Right lung (tissue), 5 donors: ENCODE measurements around the gene BTNL2. TPM values are rescaled to one million over a fixed set of nuclear protein-coding genes. Genes with fewer than 3 reads are reported as not detected.
"Not testable (repeated sequence)": the region's sequence is repeated elsewhere in the genome, so short reads cannot be mapped to it uniquely, and the experiment has no call there.

Experiments
- DNase-seq, 2 donors: peaks; one replicate each; pipeline ENCODE4 v3.0.0-alpha.2; 2013
- polyA plus RNA-seq, 5 donors: library from polyadenylated mRNA; unstranded; fragments of 120-200 nt; gene quantifications; one replicate each; pipeline versions ENCODE4 v1.2.1 to v1.2.3, GENCODE V29; 2013; ENCODE audit warnings: inconsistent platforms in 1 of 5, low replicate concordance in 1 of 5; ENCODE audit not compliant: insufficient read length in 5 of 5, insufficient read depth in 1 of 5

BTNL2 gene
- polyA plus RNA-seq, 5 donors = 0.78 to 2.1 (median 1.7) TPM

DNA sequence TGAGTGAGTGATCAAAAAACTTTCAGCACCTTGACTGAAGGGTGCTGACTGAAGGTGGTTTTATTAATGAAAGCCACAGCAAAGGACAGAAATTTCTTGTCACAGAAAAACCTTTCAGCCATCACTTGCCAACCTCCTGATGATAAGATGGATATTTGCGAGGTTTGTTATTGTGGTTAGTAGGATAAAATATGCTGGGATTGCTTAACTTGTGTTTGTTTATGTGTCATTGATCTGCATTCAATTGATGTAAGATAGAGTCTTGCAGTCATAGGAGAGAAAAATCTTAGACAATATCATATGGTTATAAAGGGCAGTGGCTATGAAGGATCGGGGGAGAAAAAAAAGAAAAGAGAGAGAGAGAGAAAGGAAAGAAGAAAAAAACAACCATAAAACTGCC is 36.5 kb downstream of the BTNL2 start:
- DNase-seq = no peak

DNA sequence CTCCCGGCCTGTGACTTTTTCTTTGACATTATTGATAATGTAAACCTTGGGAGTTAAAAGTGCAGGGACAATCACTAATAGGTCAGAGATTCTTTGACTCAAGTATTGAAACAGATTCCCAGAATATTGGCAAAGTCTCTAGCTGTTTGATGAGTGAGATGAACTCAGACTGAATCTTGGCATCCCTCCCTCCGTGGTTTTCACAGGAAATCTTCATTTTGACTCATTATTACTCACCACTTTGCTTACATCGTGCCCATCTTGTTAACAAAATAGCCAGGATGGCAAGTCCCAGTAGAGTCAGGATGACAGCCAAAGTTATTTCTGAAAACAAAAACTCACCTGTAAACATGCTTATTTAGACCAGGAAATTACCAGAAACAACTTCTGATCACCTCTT is 37.3 kb downstream of the BTNL2 start:
- DNase-seq = no peak

- DNase-seq = no peak
These were observed 39.3 kb downstream of the BTNL2 start for GRCh38 chr6:32367644-32368043.

GRCh38 chr6:32359225-32359624 is 47.8 kb downstream of the BTNL2 start:
- not testable (repeated sequence) for DNase-seq

- not testable (repeated sequence) for DNase-seq
These were observed 48.4 kb downstream of the BTNL2 start for GRCh38 chr6:32358548-32358947.

DNA sequence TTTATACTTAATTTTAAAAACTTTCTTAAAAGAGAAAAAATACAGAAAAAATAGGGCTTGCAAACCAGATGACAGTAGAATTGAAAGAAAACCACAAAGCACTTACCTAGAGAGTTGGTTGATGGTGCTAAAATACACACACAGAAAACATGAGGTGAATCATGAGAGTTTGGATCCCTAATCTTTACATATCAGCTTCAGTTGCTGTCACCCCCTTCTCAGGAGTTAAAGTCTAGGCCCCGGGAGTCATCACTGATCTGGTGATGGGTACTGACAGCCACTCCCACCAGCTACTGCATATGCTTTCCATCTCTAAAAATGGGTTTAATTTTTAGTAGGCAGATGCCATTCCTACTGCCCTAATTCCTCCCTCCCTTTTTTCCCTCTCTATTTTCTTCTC is 52.0 kb downstream of the BTNL2 start:
- DNase-seq = no peak

DNA sequence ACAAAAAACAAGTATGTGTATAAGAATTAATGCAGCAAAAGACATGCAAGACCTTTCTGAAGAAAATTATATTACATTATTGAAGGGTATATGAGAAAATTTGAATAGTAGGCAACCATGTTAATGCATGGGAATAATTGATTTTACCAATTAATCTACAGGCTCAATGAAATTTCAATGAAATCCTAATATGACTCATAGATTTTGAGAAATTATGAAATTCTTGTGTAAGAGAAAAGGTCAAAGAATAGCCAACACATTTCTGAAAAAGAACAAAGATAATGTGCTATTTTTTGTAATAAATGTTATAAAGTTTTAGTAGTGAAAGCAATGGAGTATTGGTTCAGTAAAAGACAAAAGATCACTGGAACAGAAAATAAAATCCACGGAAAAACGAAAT is 53.6 kb downstream of the BTNL2 start:
- no peak for DNase-seq

Other genes starting within 250 kb of the BTNL2 start
- gene EGFL8, start 242.6 kb downstream of the BTNL2 start, polyA plus RNA-seq = 10 to 100 TPM; 23.6 to 33.7 (median 26.2) TPM
- gene AGPAT1, start 231.1 kb downstream of the BTNL2 start, polyA plus RNA-seq = 10 to 100 TPM; 65.1 to 83.4 (median 71.7) TPM
- gene RNF5, start 228.8 kb downstream of the BTNL2 start, polyA plus RNA-seq = 10 to 100 TPM; 69.6 to 81.7 (median 75.8) TPM
- 100 to 1,000 TPM in 1 of 5 donors, 10 to 100 TPM in 4; 67.3 to 112 (median 80.4) TPM for gene AGER, start 222.9 kb downstream of the BTNL2 start, polyA plus RNA-seq
- 100 to 1,000 TPM; 158 to 182 (median 162) TPM for gene PBX2, start 217.0 kb downstream of the BTNL2 start, polyA plus RNA-seq
- 10 to 100 TPM; 16.1 to 20.8 (median 18.1) TPM for gene GPSM3, start 214.5 kb downstream of the BTNL2 start, polyA plus RNA-seq
- 10 to 100 TPM; 35.5 to 56.8 (median 46.9) TPM for gene NOTCH4, start 183.1 kb downstream of the BTNL2 start, polyA plus RNA-seq
- gene TSBP1, start 35.3 kb downstream of the BTNL2 start, polyA plus RNA-seq = under 1 TPM in 4 of 5 donors, not detected in 1; 0.15 to 0.49 (median 0.42) TPM
- 10 to 100 TPM; 50.0 to 79.3 (median 62.3) TPM for gene HLA-DRA, start 32.7 kb upstream of the BTNL2 start, polyA plus RNA-seq
- gene HLA-DRB5, start 123.1 kb upstream of the BTNL2 start, polyA plus RNA-seq = 10 to 100 TPM in 1 of 5 donors, 1 to 10 TPM in 4; 4.8 to 25.6 (median 6.4) TPM
- 10 to 100 TPM in 4 of 5 donors, 1 to 10 TPM in 1; 9.7 to 33.9 (median 21.7) TPM for gene HLA-DRB1, start 182.7 kb upstream of the BTNL2 start, polyA plus RNA-seq
- 1 to 10 TPM; 4.0 to 8.7 (median 4.4) TPM for gene HLA-DQA1, start 230.2 kb upstream of the BTNL2 start, polyA plus RNA-seq